Nephron (organoid): ENCODE results near the gene FGGY.

Source experiments
- H3K27ac Mint-ChIP-seq, 3 experiments: 2 replicates each; pipeline ENCODE4 v1.8.0; 2020; ENCODE audit warnings: mixed read lengths in 3 of 3, mild to moderate bottlenecking in 2 of 3, moderate library complexity in 1 of 3
- H3K27me3 Mint-ChIP-seq: 2 replicates; pipeline ENCODE4 v1.8.0; 2021; ENCODE audit warnings: low read depth, mild to moderate bottlenecking, moderate library complexity, mixed read lengths
- H3K36me3 Mint-ChIP-seq: 2 replicates; pipeline ENCODE4 v1.8.0; 2020; ENCODE audit warnings: low read depth, mixed read lengths
- H3K4me1 Mint-ChIP-seq: 2 replicates; pipeline ENCODE4 v1.8.0; 2020; ENCODE audit warnings: mixed read lengths
- H3K4me3 Mint-ChIP-seq, 3 experiments: 2 replicates each; pipeline ENCODE4 v1.8.0; 2020; ENCODE audit warnings: mild to moderate bottlenecking in 3 of 3, mixed read lengths in 3 of 3, moderate library complexity in 2 of 3
- H3K9me3 Mint-ChIP-seq: 2 replicates; pipeline ENCODE4 v1.8.0; 2020; ENCODE audit warnings: mixed read lengths
- CTCF ChIP-seq, 3 experiments: fragments of 200-600 bp; sonication (generic); IDR thresholded peaks; one replicate each; pipeline ENCODE4 v1.5.0; 2021; ENCODE audit warnings: antibody characterized with exemption in 3 of 3; ENCODE audit not compliant: unreplicated experiment in 3 of 3

The FGGY gene

GRCh38 chr1:59418363-59419144 is 121.7 kb downstream of the FGGY start:
- Mint-ChIP-seq H3K4me3 (no peak overlapping the region), H3K9me3 (no peaks in the 10 kb centered on the region), H3K36me3 (no peaks in the 10 kb centered on the region), H3K27ac (peak overlapping the region; percentile 10 to 84 (median 70)), H3K4me1 (peaks cover 27% of the 10 kb centered on the region), H3K27me3 (peaks cover 3% of the 10 kb centered on the region)
- TF ChIP-seq CTCF (IDR thresholded peaks at IDR 0.05; ENCODE audit: unreplicated experiment in 3 of 3): no peak

GRCh38 chr1:59419361-59420140 is 122.7 kb downstream of the FGGY start:
- no peak for TF ChIP-seq CTCF (IDR thresholded peaks at IDR 0.05; ENCODE audit: unreplicated experiment in 3 of 3)
- no peaks in the 10 kb centered on the region for H3K9me3 Mint-ChIP-seq
- no peaks in the 10 kb centered on the region for H3K36me3 Mint-ChIP-seq
- peaks cover 25% of the 10 kb centered on the region for H3K4me1 Mint-ChIP-seq
- H3K27ac Mint-ChIP-seq: peak overlapping the region in 1 of 3 experiments; percentile 70
- H3K27me3 Mint-ChIP-seq: peaks cover 3% of the 10 kb centered on the region
- H3K4me3 Mint-ChIP-seq: no peak overlapping the region

GRCh38 chr1:59421232-59421920 is 124.5 kb downstream of the FGGY start:
- H3K36me3 Mint-ChIP-seq: no peaks in the 10 kb centered on the region
- peak overlapping the region in 1 of 3 experiments; percentile 15 for H3K27ac Mint-ChIP-seq
- peaks cover 23% of the 10 kb centered on the region for H3K4me1 Mint-ChIP-seq
- peaks cover 3% of the 10 kb centered on the region for H3K27me3 Mint-ChIP-seq
- no peak for TF ChIP-seq CTCF (IDR thresholded peaks at IDR 0.05; ENCODE audit: unreplicated experiment in 3 of 3)
- H3K9me3 Mint-ChIP-seq: no peaks in the 10 kb centered on the region
- H3K4me3 Mint-ChIP-seq: no peak overlapping the region

- peak overlapping the region in 2 of 3 experiments; percentile 1 to 16 for H3K27ac Mint-ChIP-seq
- no peak for TF ChIP-seq CTCF (IDR thresholded peaks at IDR 0.05; ENCODE audit: unreplicated experiment in 3 of 3)
- H3K27me3 Mint-ChIP-seq: peaks cover 3% of the 10 kb centered on the region
- no peaks in the 10 kb centered on the region for H3K9me3 Mint-ChIP-seq
- H3K4me3 Mint-ChIP-seq: no peak overlapping the region
- no peaks in the 10 kb centered on the region for H3K36me3 Mint-ChIP-seq
- peaks cover 27% of the 10 kb centered on the region for H3K4me1 Mint-ChIP-seq
Measured at GRCh38 chr1:59422921-59423575, 126.2 kb downstream of the FGGY start.

- Mint-ChIP-seq H3K36me3 (no peaks in the 10 kb centered on the region), H3K4me3 (no peak overlapping the region), H3K27ac (peak overlapping the region in 2 of 3 experiments; percentile 36 to 58), H3K9me3 (no peaks in the 10 kb centered on the region), H3K4me1 (peaks cover 39% of the 10 kb centered on the region), H3K27me3 (no peaks in the 10 kb centered on the region)
- TF ChIP-seq CTCF (IDR thresholded peaks at IDR 0.05; ENCODE audit: unreplicated experiment in 3 of 3): no peak
Measured at GRCh38 chr1:59427155-59427554, 130.3 kb downstream of the FGGY start.
